Transverse colon (tissue), 4 donors: Measurements from ENCODE around the gene RTF2. TPM values are rescaled to one million over a fixed set of nuclear protein-coding genes. Genes with fewer than 3 reads are reported as not detected.

Experiments
- DNase-seq: peaks from one replicate; pipeline ENCODE4 v3.0.0-alpha.2; 2019
- H3K27ac ChIP-seq, 4 donors: fragments of 200-600 bp; sonication (generic); 2 replicates each; pipeline ENCODE4 v1.5.1; 2016 to 2018; ENCODE audit warnings: inconsistent platforms in 4 of 4
- H3K27me3 ChIP-seq: fragments of 200-600 bp; sonication (generic); 2 replicates; pipeline ENCODE4 v1.5.1; 2017; ENCODE audit warnings: inconsistent platforms
- H3K36me3 ChIP-seq, 4 donors: fragments of 200-600 bp; sonication (generic); 2 replicates each; pipeline ENCODE4 v1.5.1; 2017 to 2019; ENCODE audit warnings: inconsistent platforms in 4 of 4
- H3K4me1 ChIP-seq, 4 donors: fragments of 200-600 bp; sonication (generic); 2 replicates each; pipeline ENCODE4 v1.5.1; 2017 to 2020; ENCODE audit warnings: inconsistent platforms in 4 of 4
- H3K4me3 ChIP-seq, 4 donors: fragments of 200-600 bp; sonication (generic); 1 replicate in 1 of 4; 2 replicates in 3 of 4; pipeline versions ENCODE4 v1.5.1 to v1.6.1; 2017 to 2019; ENCODE audit warnings: inconsistent platforms in 4 of 4
- H3K9me3 ChIP-seq, 2 donors: fragments of 200-600 bp; sonication (generic); 2 replicates each; pipeline ENCODE4 v1.5.1; 2017 to 2019; ENCODE audit warnings: inconsistent platforms in 2 of 2
- CTCF ChIP-seq, 5 experiments: fragments of 200-600 bp in 3 of 5; fragments of 450-650 bp in 2 of 5; sonication (generic) in 3 of 5; IDR thresholded peaks; 1 replicate in 2 of 5; 2 replicates in 3 of 5; pipeline ENCODE4 v1.5.1; 2016 to 2017; ENCODE audit warnings: antibody characterized with exemption in 5 of 5, inconsistent platforms in 3 of 5, mild to moderate bottlenecking in 2 of 5, moderate library complexity in 1 of 5
- EP300 ChIP-seq: sonication (generic); formaldehyde crosslinking; IDR thresholded peaks from one replicate; pipeline ENCODE4 v1.6.1; 2017; ENCODE audit warnings: antibody characterized with exemption, low read depth
- POLR2A ChIP-seq: fragments of 450-650 bp; IDR thresholded peaks from one replicate; pipeline ENCODE4 v1.6.1; 2016; ENCODE audit warnings: antibody characterized with exemption, mild to moderate bottlenecking, moderate library complexity
- POLR2AphosphoS5 ChIP-seq, 3 donors: sonication (generic); formaldehyde crosslinking; IDR thresholded peaks; one replicate each; pipeline ENCODE4 v1.6.1; 2016; ENCODE audit warnings: antibody characterized with exemption in 3 of 3
- WGBS, 2 donors: methylation state at CpG; one replicate each; pipeline ENCODE4 v1.1.5; 2018; ENCODE audit warnings: low coverage in 1 of 2; 5-methylcytosine and 5-hydroxymethylcytosine counted together
- in situ Hi-C, 4 donors: fragments of 200-750 bp; cut with MboI; loops; one replicate each; pipeline versions ENCODE4 v1.15.0 to v1.15.1; 2017; ENCODE audit warnings: low sequenced_read_pairs in 3 of 4, low pct_ligation_motif_present in 1 of 4, low pct_unique_long_range_greater_than_20kb in 1 of 4
- intact Hi-C: fragments of 100-400 bp; cut with DNase I; formaldehyde crosslinking; loops from one replicate; pipeline ENCODE4 v1.15.1; 2023; ENCODE audit warnings: low total_unique reads
- total RNA-seq, 4 donors: library from RNA; depleted of rRNA; stranded (reverse); fragments of >200 nt; gene quantifications; one replicate each; pipeline ENCODE4 v1.1.0, GENCODE V29; 2016

RTF2 gene
- total RNA-seq, 4 donors from 2014 or later = 49.5 to 130 (median 50.5) TPM

GRCh38 chr20:56442389-56443365 lies 25.8 kb upstream of the RTF2 start:
- Histone ChIP-seq H3K36me3 (no peaks in the 10 kb centered on the region), H3K27ac (no peak overlapping the region), H3K4me1 (peaks cover 0 to 17% (median 0%) of the 10 kb centered on the region in 4 donors), H3K4me3 (no peak overlapping the region), H3K27me3 (no peaks in the 10 kb centered on the region), H3K9me3 (no peaks in the 10 kb centered on the region)
- DNase-seq = no peak
- no peak for TF ChIP-seq EP300
- WGBS, 2 donors = 85 to 86% methylated on average over 7 to 17 of the region's 17 CpGs
- intact Hi-C loops = no loop called here
- in situ Hi-C loops = no loop called here

DNA sequence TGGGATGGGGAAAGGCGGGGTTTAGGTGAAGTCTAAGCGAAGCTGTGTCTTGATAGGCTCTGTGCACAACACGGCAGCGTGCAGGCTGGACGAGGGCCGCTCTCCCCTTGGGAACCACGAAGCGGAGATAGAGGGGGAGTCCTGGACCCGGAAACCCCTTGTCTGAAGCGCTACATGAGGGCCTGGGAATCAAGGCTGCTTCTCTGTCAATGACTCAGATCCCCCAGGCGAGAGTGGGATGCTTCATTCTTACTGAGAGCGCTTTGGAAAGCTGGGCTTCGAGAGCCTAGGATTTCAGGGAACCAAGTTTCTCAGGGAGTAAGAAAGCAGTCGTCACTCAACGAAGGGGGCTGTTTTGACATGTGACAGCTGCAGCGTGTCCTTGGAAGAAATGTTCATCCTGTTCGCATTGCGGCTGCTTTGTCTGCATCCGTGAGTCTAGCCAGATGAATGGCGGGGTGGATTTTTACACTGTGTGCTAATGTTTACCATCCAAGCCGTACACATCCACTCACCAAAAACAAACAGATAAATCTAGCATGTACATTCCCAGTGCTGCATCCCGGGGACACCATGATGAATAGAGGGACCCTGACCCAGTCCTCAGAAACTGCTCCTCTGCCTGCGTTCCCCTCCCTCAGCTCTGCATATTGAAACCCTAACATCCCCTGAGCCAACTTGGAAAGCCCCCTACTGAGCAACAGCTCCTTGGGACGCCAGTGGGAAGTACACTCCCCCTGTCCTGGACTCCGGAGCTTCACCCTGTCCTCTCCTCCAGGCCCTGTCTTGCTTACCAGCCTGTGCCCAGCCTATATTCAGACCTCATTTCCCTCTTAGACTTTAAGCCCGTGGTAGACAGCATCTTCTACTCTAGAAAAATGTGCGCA lies 24.5 kb upstream of the RTF2 start:
- DNase-seq = no peak
- Histone ChIP-seq H3K27me3 (no peaks in the 10 kb centered on the region), H3K9me3 (no peaks in the 10 kb centered on the region), H3K4me1 (peaks cover 0 to 17% (median 0%) of the 10 kb centered on the region in 4 donors), H3K36me3 (no peaks in the 10 kb centered on the region), H3K27ac (peak overlapping the region in 1 of 4 donors; percentile 21), H3K4me3 (no peak overlapping the region)
- TF ChIP-seq POLR2AphosphoS5 (IDR thresholded peaks at IDR 0.05) = no peak
- no peak for TF ChIP-seq POLR2A
- no peak for TF ChIP-seq EP300
- TF ChIP-seq CTCF (IDR thresholded peaks at IDR 0.05) = no peak
- intact Hi-C loops (no loop called here), in situ Hi-C loops (no loop called here)
- 41 to 68% methylated on average over 9 to 27 of the region's 27 CpGs for WGBS, 2 donors

DNA sequence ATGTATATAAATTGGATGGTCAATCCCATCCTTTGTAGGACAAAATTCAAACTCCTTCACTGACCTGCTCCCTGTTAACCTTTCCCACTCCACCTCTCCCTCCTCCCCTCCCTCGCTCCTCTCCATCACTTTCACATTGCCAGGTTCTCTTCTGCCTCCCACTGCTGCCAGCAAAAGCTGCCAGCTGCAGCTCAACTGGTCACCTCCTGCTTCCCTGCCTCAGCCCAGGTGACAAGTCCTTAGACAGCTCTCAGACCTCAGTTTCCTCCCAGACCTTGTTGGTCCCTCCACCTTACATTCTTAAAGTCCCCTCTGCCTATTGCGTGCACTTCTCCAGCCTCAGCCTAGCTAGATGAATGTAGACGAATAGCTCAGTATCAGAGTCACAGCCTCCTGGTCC lies 23.3 kb upstream of the RTF2 start:
- intact Hi-C loops = no loop called here
- no peaks in the 10 kb centered on the region for H3K27me3 ChIP-seq
- DNase-seq = no peak
- H3K27ac ChIP-seq = no peak overlapping the region
- no peaks in the 10 kb centered on the region for H3K9me3 ChIP-seq
- WGBS, 2 donors = 84 to 93% methylated on average over 2 to 3 of the region's 3 CpGs
- no peak overlapping the region for H3K4me3 ChIP-seq
- H3K4me1 ChIP-seq = peaks cover 0 to 6% (median 0%) of the 10 kb centered on the region in 4 donors
- in situ Hi-C loops = no loop called here
- no peak for TF ChIP-seq CTCF (IDR thresholded peaks at IDR 0.05)
- H3K36me3 ChIP-seq = no peaks in the 10 kb centered on the region

DNA sequence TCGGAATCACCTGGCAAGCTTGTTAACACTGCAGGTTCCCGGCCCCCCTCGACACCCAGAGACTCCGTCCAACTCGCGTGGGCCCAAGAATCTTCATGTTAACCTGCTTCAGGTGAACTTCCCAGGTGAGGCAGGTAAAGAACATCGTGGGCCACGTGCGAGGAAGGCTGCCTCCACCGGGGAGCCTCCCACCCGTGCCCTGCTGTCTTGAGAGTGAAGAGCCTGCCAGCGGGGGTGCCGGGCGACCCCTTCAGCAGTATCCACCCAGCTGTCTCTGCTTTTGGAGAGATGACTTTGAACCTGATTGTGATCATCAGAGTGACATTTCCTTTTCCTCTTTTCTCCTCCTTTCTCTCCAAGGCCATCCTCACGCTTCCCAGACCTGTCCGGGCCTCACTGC lies 22.9 kb upstream of the RTF2 start:
- Histone ChIP-seq H3K27ac (no peak overlapping the region), H3K9me3 (no peaks in the 10 kb centered on the region), H3K27me3 (no peaks in the 10 kb centered on the region), H3K4me3 (no peak overlapping the region), H3K4me1 (peaks cover 0 to 2% (median 0%) of the 10 kb centered on the region in 4 donors), H3K36me3 (no peaks in the 10 kb centered on the region)
- TF ChIP-seq EP300 = no peak
- no peak for TF ChIP-seq CTCF (IDR thresholded peaks at IDR 0.05)
- TF ChIP-seq POLR2AphosphoS5 (IDR thresholded peaks at IDR 0.05) = no peak
- no peak for TF ChIP-seq POLR2A
- no peak for DNase-seq
- WGBS, 2 donors = 94 to 100% methylated on average over 1 to 16 of the region's 16 CpGs
- intact Hi-C loops (no loop called here), in situ Hi-C loops (no loop called here)
